Left ventricle myocardium inferior (tissue), 1 donor: ENCODE measurements around the gene SLC25A26. TPM values are rescaled to one million over a fixed set of nuclear protein-coding genes. Genes with fewer than 3 reads are reported as not detected.
"Not testable (repeated sequence)": the region's sequence is repeated elsewhere in the genome, so short reads cannot be mapped to it uniquely, and the experiment has no call there.

Experiments
- DNase-seq: peaks from one replicate; pipeline ENCODE4 v3.0.0-alpha.2; 2020
- H3K27ac ChIP-seq: fragments of 200-600 bp; replicated peaks from 2 replicates; pipeline ENCODE4 v1.8.0; 2021
- H3K27me3 ChIP-seq: fragments of 200-600 bp; 2 replicates; pipeline ENCODE4 v1.8.0; 2021; ENCODE audit warnings: low read depth
- H3K36me3 ChIP-seq: fragments of 200-600 bp; 2 replicates; pipeline ENCODE4 v1.8.0; 2021
- H3K4me1 ChIP-seq: fragments of 200-600 bp; 2 replicates; pipeline ENCODE4 v1.8.0; 2021
- H3K4me3 ChIP-seq: fragments of 200-600 bp; 2 replicates; pipeline ENCODE4 v1.8.0; 2021; ENCODE audit warnings: mild to moderate bottlenecking, moderate library complexity
- H3K9me3 ChIP-seq: fragments of 200-600 bp; replicated peaks from 2 replicates; pipeline ENCODE4 v1.8.0; 2021
- intact Hi-C: fragments of 100-400 bp; cut with micrococcal nuclease; formaldehyde crosslinking; loops from one replicate; pipeline ENCODE4 v1.11.0; 2022
- total RNA-seq: library from RNA; stranded (reverse); fragmentation: NEBNext Ultra II Directional; extraction: Animal tissue kit (Norgen Biotek cat#: 25700); gene quantifications from one replicate; pipeline ENCODE4 v1.2.1, GENCODE V29; 2021
- TF ChIP-seq, protein P1 (sequence below): fragments of 200-600 bp; IDR thresholded peaks from 2 replicates; pipeline ENCODE4 v1.8.0; 2021; ENCODE audit warnings: antibody characterized with exemption, mild to moderate bottlenecking, borderline replicate concordance
- donor health status: DM: no; HTN: yes; CAD: no; lungs with severe emphysema.

Gene SLC25A26
- total RNA-seq, 1 donor from 2014 or later: 40.7 TPM

GRCh38 chr3:66414846-66415245 is 194.0 kb downstream of the SLC25A26 start:
- H3K27ac ChIP-seq: peak overlapping the region; percentile 88
- intact Hi-C loops: no loop called here
- H3K27me3 ChIP-seq: no peaks in the 10 kb centered on the region
- H3K4me1 ChIP-seq: peaks cover 96% of the 10 kb centered on the region
- TF ChIP-seq, protein P1, sequence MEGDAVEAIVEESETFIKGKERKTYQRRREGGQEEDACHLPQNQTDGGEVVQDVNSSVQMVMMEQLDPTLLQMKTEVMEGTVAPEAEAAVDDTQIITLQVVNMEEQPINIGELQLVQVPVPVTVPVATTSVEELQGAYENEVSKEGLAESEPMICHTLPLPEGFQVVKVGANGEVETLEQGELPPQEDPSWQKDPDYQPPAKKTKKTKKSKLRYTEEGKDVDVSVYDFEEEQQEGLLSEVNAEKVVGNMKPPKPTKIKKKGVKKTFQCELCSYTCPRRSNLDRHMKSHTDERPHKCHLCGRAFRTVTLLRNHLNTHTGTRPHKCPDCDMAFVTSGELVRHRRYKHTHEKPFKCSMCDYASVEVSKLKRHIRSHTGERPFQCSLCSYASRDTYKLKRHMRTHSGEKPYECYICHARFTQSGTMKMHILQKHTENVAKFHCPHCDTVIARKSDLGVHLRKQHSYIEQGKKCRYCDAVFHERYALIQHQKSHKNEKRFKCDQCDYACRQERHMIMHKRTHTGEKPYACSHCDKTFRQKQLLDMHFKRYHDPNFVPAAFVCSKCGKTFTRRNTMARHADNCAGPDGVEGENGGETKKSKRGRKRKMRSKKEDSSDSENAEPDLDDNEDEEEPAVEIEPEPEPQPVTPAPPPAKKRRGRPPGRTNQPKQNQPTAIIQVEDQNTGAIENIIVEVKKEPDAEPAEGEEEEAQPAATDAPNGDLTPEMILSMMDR: no peak
- DNase-seq: no peak
- peaks cover 28% of the 10 kb centered on the region for H3K36me3 ChIP-seq
- H3K4me3 ChIP-seq: no peak overlapping the region
- no peaks in the 10 kb centered on the region for H3K9me3 ChIP-seq

GRCh38 chr3:66415867-66416428 is 195.1 kb downstream of the SLC25A26 start:
- TF ChIP-seq, protein P1: no peak
- peaks cover 22% of the 10 kb centered on the region for H3K36me3 ChIP-seq
- intact Hi-C loops: no loop called here
- no peaks in the 10 kb centered on the region for H3K27me3 ChIP-seq
- H3K9me3 ChIP-seq: no peaks in the 10 kb centered on the region
- no peak overlapping the region for H3K4me3 ChIP-seq
- peaks cover 89% of the 10 kb centered on the region for H3K4me1 ChIP-seq
- peak overlapping the region; percentile 88 for H3K27ac ChIP-seq
- no peak for DNase-seq

DNA sequence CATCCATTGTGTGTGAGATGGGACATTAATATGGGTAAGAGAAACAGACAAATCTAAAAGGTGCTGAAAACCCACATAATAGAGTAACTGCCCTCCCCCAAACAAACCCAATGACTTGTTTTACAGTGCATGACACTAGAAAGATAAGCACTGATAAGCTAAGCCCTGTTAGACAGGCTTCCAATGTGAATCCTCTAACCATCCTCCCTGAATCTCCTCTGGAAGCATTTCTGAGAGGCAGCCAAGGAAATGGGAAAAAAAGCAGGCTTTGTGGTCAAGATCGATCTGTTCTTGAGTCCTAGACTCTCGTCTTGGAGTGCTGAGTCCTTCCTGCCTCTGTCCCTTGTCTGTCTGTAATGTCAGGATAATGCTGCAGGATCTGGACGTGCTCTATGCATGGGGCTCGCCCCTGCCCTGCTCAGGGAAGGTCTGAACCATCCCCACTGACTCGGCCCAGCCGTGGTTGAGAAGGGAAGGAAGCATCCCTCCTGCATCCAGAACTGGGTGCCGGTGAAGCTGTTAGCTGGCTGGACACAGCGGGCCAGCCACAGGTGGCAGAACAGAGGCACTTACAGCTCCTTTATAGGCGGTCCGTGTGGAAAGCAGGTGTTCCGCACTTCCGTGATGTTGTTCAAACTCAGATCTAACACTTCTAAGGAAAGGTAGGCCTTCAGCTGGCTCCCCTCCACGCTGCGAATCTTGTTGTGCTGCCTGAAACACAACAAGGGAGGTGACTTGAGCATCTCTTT is 195.9 kb downstream of the SLC25A26 start:
- H3K4me1 ChIP-seq: peaks cover 81% of the 10 kb centered on the region
- no peak overlapping the region for H3K4me3 ChIP-seq
- no peak for DNase-seq
- intact Hi-C loops: no loop called here
- H3K36me3 ChIP-seq: peaks cover 22% of the 10 kb centered on the region
- no peaks in the 10 kb centered on the region for H3K27me3 ChIP-seq
- TF ChIP-seq, protein P1: no peak
- peak overlapping the region; percentile 88 for H3K27ac ChIP-seq
- peaks cover 4% of the 10 kb centered on the region for H3K9me3 ChIP-seq

DNA sequence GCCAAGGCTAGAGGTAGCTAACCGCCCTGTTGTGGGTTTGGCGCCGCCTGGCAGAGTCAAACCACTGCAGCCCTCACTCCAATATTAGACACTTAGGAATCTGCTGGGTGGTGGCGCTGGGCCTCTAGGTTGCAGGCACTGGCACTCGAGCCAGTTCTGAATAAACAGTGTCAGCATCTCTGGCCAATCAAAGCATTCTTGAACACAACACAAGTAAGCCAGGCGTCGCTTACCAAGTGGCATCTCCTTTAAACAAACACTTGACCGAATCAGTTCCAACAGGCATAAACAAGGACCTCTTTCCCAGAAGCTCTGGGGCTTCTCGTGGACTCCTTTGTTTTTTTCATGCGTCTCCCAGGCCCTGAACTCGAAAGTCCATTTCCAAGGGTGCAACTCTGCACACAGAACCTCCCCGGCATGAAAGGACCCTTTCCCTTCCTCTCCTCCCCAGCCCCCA is 197.7 kb downstream of the SLC25A26 start:
- TF ChIP-seq, protein P1: peak; percentile 29
- peak; percentile 51 for DNase-seq
- Histone ChIP-seq H3K4me1 (peaks cover 63% of the 10 kb centered on the region), H3K4me3 (no peak overlapping the region), H3K9me3 (peaks cover 10% of the 10 kb centered on the region), H3K27me3 (no peaks in the 10 kb centered on the region), H3K27ac (peak overlapping the region; percentile 88), H3K36me3 (peaks cover 6% of the 10 kb centered on the region)
- intact Hi-C loops: no loop called here

GRCh38 chr3:66419036-66419435 is 198.2 kb downstream of the SLC25A26 start:
- H3K27ac ChIP-seq: peak overlapping the region; percentile 88
- TF ChIP-seq, protein P1: no peak
- H3K27me3 ChIP-seq: no peaks in the 10 kb centered on the region
- peaks cover 10% of the 10 kb centered on the region for H3K9me3 ChIP-seq
- peaks cover 64% of the 10 kb centered on the region for H3K4me1 ChIP-seq
- no peak for DNase-seq
- intact Hi-C loops: no loop called here
- H3K4me3 ChIP-seq: no peak overlapping the region
- peaks cover 6% of the 10 kb centered on the region for H3K36me3 ChIP-seq

GRCh38 chr3:66421144-66421543 is 200.3 kb downstream of the SLC25A26 start:
- H3K4me3 ChIP-seq, intact Hi-C loops, H3K27me3 ChIP-seq, H3K9me3 ChIP-seq, H3K27ac ChIP-seq, DNase-seq, H3K36me3 ChIP-seq: not testable (repeated sequence)
- H3K4me1 ChIP-seq: peaks cover 64% of the 10 kb centered on the region

- peaks cover 62% of the 10 kb centered on the region for H3K4me1 ChIP-seq
- H3K27me3 ChIP-seq, intact Hi-C loops, DNase-seq, H3K4me3 ChIP-seq, H3K36me3 ChIP-seq, H3K9me3 ChIP-seq, H3K27ac ChIP-seq: not testable (repeated sequence)
Observed at GRCh38 chr3:66421893-66422292, 201.1 kb downstream of the SLC25A26 start.
